HCT116 (cell line): ENCODE results near the gene NT5E. TPM values are rescaled to one million over a fixed set of nuclear protein-coding genes. Genes with fewer than 3 reads are reported as not detected.

Experiments used
- ATAC-seq: fragments of 200-7000 bp; cut with Tn5 transposase; 2 replicates; pipeline ENCODE4 v1.9.1; 2020; ENCODE audit warnings: mild to moderate bottlenecking, moderate library complexity
- BruUV-seq: library from RNA; stranded (reverse); fragments of 400-500 nt; replicated peaks from 2 replicates; lab custom pipeline; 2021; lab: Mats Ljungman, UMichigan
- CTCF ChIA-PET: fragments of 300-600 bp; sonication (Branson Sonifier 250); formaldehyde crosslinking; loops from one replicate; lab custom pipeline; 2021; ENCODE audit warnings: antibody characterized with exemption; lab: Charles Lee
- POLR2A ChIA-PET: fragments of 300-600, 350-600 bp; sonication (Branson Sonifier 250); formaldehyde crosslinking; loops from one replicate; lab custom pipeline; 2021; ENCODE audit warnings: antibody characterized with exemption; lab: Charles Lee
- RAD21 ChIA-PET, 2 experiments: fragments of 300-600 bp; sonication (Branson Sonifier 250); formaldehyde crosslinking; loops; one replicate each; lab custom pipeline; 2023; ENCODE audit warnings: low total read pairs in 2 of 2; ENCODE audit not compliant: uncharacterized antibody in 2 of 2, unreplicated experiment in 2 of 2, low non-redundant PET in 1 of 2; lab: Charles Lee
- DNase-seq: peaks from one replicate; pipeline ENCODE4 v3.0.0-alpha.2; 2010; ENCODE audit warnings: low read depth, low spot score
- H2AFZ ChIP-seq: fragments of 200-600 bp; shearing (Covaris generic), sonication (generic); 2 replicates; pipeline ENCODE4 v1.6.1; 2017; ENCODE audit warnings: low read depth, mixed run types, mixed read lengths, antibody characterized with exemption, low read length; ENCODE audit not compliant: poor library complexity, severe bottlenecking
- H3K27ac ChIP-seq: 2 replicates; pipeline ENCODE4 v1.5.1; 2012; ENCODE audit warnings: low read depth, low read length
- H3K27me3 ChIP-seq: fragments of 200-600 bp; sonication (generic); 2 replicates; pipeline ENCODE4 v1.6.1; 2016; ENCODE audit warnings: mixed run types, low read length, mixed read lengths; ENCODE audit not compliant: insufficient read depth
- H3K36me3 ChIP-seq, 2 experiments: fragments of 200-500 bp in 1 of 2; fragments of 200-600 bp in 1 of 2; sonication (Bioruptor generic) in 1 of 2; sonication (generic) in 1 of 2; 2 replicates each; pipeline versions ENCODE4 v1.5.1 to v1.6.1; 2014 to 2016; ENCODE audit warnings: low read length in 2 of 2, inconsistent platforms in 1 of 2, mixed read lengths in 1 of 2, mixed run types in 1 of 2; ENCODE audit not compliant: insufficient read depth in 2 of 2, control insufficient read depth in 1 of 2
- H3K4me1 ChIP-seq, 2 experiments: fragments of 200-600 bp in 1 of 2; sonication (generic) in 1 of 2; 2 replicates each; pipeline versions ENCODE4 v1.5.1 to v1.6.1; 2012 to 2017; ENCODE audit warnings: low read length in 2 of 2, inconsistent platforms in 1 of 2, mild to moderate bottlenecking in 1 of 2, mixed read lengths in 1 of 2, mixed run types in 1 of 2, moderate library complexity in 1 of 2; ENCODE audit not compliant: insufficient read depth in 2 of 2, control insufficient read depth in 1 of 2
- H3K4me2 ChIP-seq: fragments of 200-600 bp; sonication (generic); 2 replicates; pipeline ENCODE4 v1.6.1; 2017; ENCODE audit warnings: mixed run types, low read length, mixed read lengths
- H3K4me3 ChIP-seq, 2 experiments: fragments of 200-600 bp in 1 of 2; sonication (generic) in 1 of 2; replicated peaks in 1 of 2; 2 replicates each; pipeline ENCODE4 v1.5.1; 2011 to 2016; ENCODE audit warnings: low read length in 2 of 2, control low read depth in 1 of 2, low read depth in 1 of 2, mild to moderate bottlenecking in 1 of 2, mixed read lengths in 1 of 2, mixed run types in 1 of 2
- H3K79me2 ChIP-seq: fragments of 200-600 bp; sonication (generic); 2 replicates; pipeline ENCODE4 v1.6.1; 2017; ENCODE audit warnings: mild to moderate bottlenecking, mixed run types, low read length, moderate library complexity, mixed read lengths; ENCODE audit not compliant: insufficient read depth
- H3K9ac ChIP-seq: fragments of 200-600 bp; sonication (generic); 2 replicates; pipeline ENCODE4 v1.6.1; 2016; ENCODE audit warnings: low read length, mixed read lengths
- H3K9me2 ChIP-seq: fragments of 200-600 bp; sonication (generic), shearing (Covaris generic); 2 replicates; pipeline ENCODE4 v1.6.1; 2017; ENCODE audit warnings: mixed run types, mild to moderate bottlenecking, moderate library complexity; ENCODE audit not compliant: insufficient read depth
- H3K9me3 ChIP-seq, 2 experiments: fragments of 200-500 bp in 1 of 2; fragments of 200-600 bp in 1 of 2; sonication (Bioruptor generic) in 1 of 2; sonication (generic) in 1 of 2; 2 replicates each; pipeline ENCODE4 v1.6.1; 2014 to 2017; ENCODE audit warnings: low read length in 2 of 2, mixed read lengths in 2 of 2, inconsistent platforms in 1 of 2, low read depth in 1 of 2, mild to moderate bottlenecking in 1 of 2, mixed run types in 1 of 2, moderate library complexity in 1 of 2; ENCODE audit not compliant: control insufficient read depth in 1 of 2, insufficient read depth in 1 of 2
- H4K20me1 ChIP-seq: fragments of 200-600 bp; sonication (generic), shearing (Covaris generic); 2 replicates; pipeline ENCODE4 v1.6.1; 2017; ENCODE audit warnings: mixed run types, mild to moderate bottlenecking, moderate library complexity; ENCODE audit not compliant: insufficient read depth
- CBX3 ChIP-seq: IDR thresholded peaks from 2 replicates; pipeline ENCODE4 v1.6.1; 2012; ENCODE audit warnings: low read depth
- CEBPB ChIP-seq: IDR thresholded peaks from 2 replicates; pipeline ENCODE4 v1.6.1; 2012; ENCODE audit warnings: low read depth
- EZH2 ChIP-seq: fragments of 200-600 bp; sonication (generic); IDR thresholded peaks from 2 replicates; pipeline ENCODE4 v1.6.1; 2017; ENCODE audit warnings: antibody characterized with exemption, mixed run types
- EZH2phosphoT487 ChIP-seq: fragments of 200-600 bp; IDR thresholded peaks from 2 replicates; pipeline ENCODE4 v1.6.1; 2018; ENCODE audit warnings: antibody characterized with exemption, borderline replicate concordance
- FOSL1 ChIP-seq: IDR thresholded peaks from 2 replicates; pipeline ENCODE4 v1.6.1; 2012; ENCODE audit warnings: low read depth
- POLR2AphosphoS5 ChIP-seq: IDR thresholded peaks from 2 replicates; pipeline ENCODE4 v1.6.1; 2011; ENCODE audit warnings: mild to moderate bottlenecking, low read depth, low read length, moderate library complexity
- SIN3A ChIP-seq: IDR thresholded peaks from 2 replicates; pipeline ENCODE4 v1.6.1; 2012; ENCODE audit warnings: low read depth
- YY1 ChIP-seq: IDR thresholded peaks from 2 replicates; pipeline ENCODE4 v1.6.1; 2011; ENCODE audit warnings: low read length, low read depth, moderate library complexity, mild to moderate bottlenecking; ENCODE audit not compliant: insufficient replicate concordance; ENCODE audit errors: extremely low read depth
- ZFX ChIP-seq: fragments of 450-650 bp; IDR thresholded peaks from 2 replicates; pipeline ENCODE4 v1.6.1; 2017
- ZNF274 ChIP-seq: fragments of 200-500 bp; sonication (Bioruptor generic); IDR thresholded peaks from 2 replicates; pipeline ENCODE4 v1.6.1; 2014; ENCODE audit warnings: mild to moderate bottlenecking, low read depth, low read length, inconsistent platforms
- intact Hi-C: fragments of 100-400 bp; cut with micrococcal nuclease; formaldehyde crosslinking; loops from 2 replicates; pipeline ENCODE4 v1.10.0; 2022
- total RNA-seq: library from RNA; stranded (reverse); gene quantifications from one replicate; pipeline ENCODE4 v1.2.1, GENCODE V29; 2021; ENCODE audit not compliant: unreplicated experiment
- TF ChIP-seq, protein P1 (sequence below), 3 experiments: fragments of 200-600 bp in 1 of 3; sonication (generic) in 1 of 3; IDR thresholded peaks in 2 of 3; conservative IDR thresholded peaks in 1 of 3; 2 replicates each; pipeline ENCODE4 v1.5.1; 2012 to 2017; ENCODE audit warnings: low read depth in 2 of 3, low read length in 2 of 3, antibody characterized with exemption in 1 of 3, borderline replicate concordance in 1 of 3, control low read depth in 1 of 3, mild to moderate bottlenecking in 1 of 3, mixed read lengths in 1 of 3, mixed run types in 1 of 3, moderate library complexity in 1 of 3; ENCODE audit not compliant: insufficient read depth in 1 of 3
- TF ChIP-seq, protein P2 (sequence below): IDR thresholded peaks from 2 replicates; pipeline ENCODE4 v1.6.1; 2012

The NT5E gene
- total RNA-seq, 1 experiment from 2014 or later = 68.2 TPM

DNA sequence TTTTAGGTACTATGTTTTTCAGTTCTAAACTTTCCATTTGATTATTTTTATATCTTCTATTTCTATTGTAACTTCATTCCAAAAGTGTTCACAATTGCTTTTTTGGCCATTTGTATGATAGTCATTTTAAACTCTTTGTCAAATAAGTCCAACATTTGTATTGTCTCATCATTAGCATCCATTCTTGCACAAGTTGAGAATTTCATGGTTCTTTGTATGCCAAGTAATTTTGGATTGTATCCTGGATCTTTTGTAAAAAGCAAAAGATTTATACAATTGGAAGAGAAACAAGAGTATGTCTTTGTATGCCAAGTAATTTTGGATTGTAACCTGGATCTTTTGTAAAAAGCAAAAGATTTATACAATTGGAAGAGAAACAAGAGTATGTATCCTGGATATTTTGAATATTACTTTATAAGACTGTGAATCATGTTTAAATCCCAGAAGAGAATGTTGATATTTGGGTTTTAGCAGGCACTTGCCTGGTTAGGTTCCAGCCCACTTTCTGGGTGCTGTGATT, 36.9 kb upstream of the NT5E start:
- no peak overlapping the region for H3K9ac ChIP-seq
- H2AFZ ChIP-seq = no peak overlapping the region
- intact Hi-C loops = no loop called here
- peaks cover 0 to 8% of the 10 kb centered on the region in 2 experiments; a peak in 2 of 4 replicates for H3K4me1 ChIP-seq
- H3K36me3 ChIP-seq = no peaks in the 10 kb centered on the region
- ATAC-seq = no peak
- no peak for DNase-seq
- POLR2A ChIA-PET = no interaction called here
- H3K79me2 ChIP-seq = no peaks in the 10 kb centered on the region
- no TSS peak for BruUV-seq
- no peaks in the 10 kb centered on the region for H3K27me3 ChIP-seq
- H3K9me3 ChIP-seq = no peaks in the 10 kb centered on the region
- H3K4me2 ChIP-seq = no peak overlapping the region
- RAD21 ChIA-PET = no interaction called here
- no peak overlapping the region for H3K27ac ChIP-seq
- no peaks in the 10 kb centered on the region for H3K9me2 ChIP-seq
- H4K20me1 ChIP-seq = no peaks in the 10 kb centered on the region
- H3K4me3 ChIP-seq = no peak overlapping the region
- TF ChIP-seq FOSL1 (no peak), POLR2AphosphoS5 (no peak), ZFX (no peak)
- TF ChIP-seq, protein P1, sequence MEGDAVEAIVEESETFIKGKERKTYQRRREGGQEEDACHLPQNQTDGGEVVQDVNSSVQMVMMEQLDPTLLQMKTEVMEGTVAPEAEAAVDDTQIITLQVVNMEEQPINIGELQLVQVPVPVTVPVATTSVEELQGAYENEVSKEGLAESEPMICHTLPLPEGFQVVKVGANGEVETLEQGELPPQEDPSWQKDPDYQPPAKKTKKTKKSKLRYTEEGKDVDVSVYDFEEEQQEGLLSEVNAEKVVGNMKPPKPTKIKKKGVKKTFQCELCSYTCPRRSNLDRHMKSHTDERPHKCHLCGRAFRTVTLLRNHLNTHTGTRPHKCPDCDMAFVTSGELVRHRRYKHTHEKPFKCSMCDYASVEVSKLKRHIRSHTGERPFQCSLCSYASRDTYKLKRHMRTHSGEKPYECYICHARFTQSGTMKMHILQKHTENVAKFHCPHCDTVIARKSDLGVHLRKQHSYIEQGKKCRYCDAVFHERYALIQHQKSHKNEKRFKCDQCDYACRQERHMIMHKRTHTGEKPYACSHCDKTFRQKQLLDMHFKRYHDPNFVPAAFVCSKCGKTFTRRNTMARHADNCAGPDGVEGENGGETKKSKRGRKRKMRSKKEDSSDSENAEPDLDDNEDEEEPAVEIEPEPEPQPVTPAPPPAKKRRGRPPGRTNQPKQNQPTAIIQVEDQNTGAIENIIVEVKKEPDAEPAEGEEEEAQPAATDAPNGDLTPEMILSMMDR (IDR thresholded peaks at IDR 0.05 in 2 of 3, conservative IDR thresholded peaks at IDR 0.05 in 1 of 3; ENCODE audit: borderline replicate concordance in 1 of 3, insufficient read depth in 1 of 3, low read depth in 2 of 3, low read length in 2 of 3) = no peak
- CTCF ChIA-PET = no interaction called here

DNA sequence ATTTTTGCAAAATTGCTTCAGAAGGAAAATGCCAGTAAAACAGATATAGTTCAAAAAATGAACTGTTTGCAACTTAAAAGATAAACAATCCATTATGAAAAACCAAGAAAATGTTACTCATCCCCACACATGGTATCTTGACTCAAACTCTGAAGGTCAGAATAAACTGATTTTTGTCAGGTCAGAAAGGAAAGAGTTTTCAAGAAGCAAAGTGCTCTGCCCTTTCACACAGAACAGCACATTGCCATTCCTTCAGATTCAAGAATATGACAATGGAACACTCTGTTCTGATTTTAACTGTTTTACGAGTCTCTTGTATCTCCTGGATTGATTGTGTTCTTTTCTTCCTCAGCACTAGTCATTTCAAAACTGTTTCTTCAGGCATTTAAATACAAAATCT, 33.8 kb upstream of the NT5E start:
- Histone ChIP-seq H2AFZ (no peak overlapping the region), H3K4me2 (no peak overlapping the region), H3K4me3 (no peak overlapping the region), H3K4me1 (peaks cover 0 to 14% of the 10 kb centered on the region in 2 experiments; a peak in 2 of 4 replicates)
- RAD21 ChIA-PET = no interaction called here
- TF ChIP-seq EZH2 (no peak), CBX3 (no peak), ZNF274 (no peak), CEBPB (no peak), YY1 (no peak), EZH2phosphoT487 (no peak), SIN3A (no peak)
- TF ChIP-seq, protein P2, sequence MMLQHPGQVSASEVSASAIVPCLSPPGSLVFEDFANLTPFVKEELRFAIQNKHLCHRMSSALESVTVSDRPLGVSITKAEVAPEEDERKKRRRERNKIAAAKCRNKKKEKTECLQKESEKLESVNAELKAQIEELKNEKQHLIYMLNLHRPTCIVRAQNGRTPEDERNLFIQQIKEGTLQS = no peak
- TF ChIP-seq, protein P1 (IDR thresholded peaks at IDR 0.05 in 2 of 3, conservative IDR thresholded peaks at IDR 0.05 in 1 of 3; ENCODE audit: borderline replicate concordance in 1 of 3, insufficient read depth in 1 of 3, low read depth in 2 of 3, low read length in 2 of 3) = no peak
- TF ChIP-seq, all 23 proteins: peak for 0
- DNase-seq = no peak
- Histone ChIP-seq H3K27me3 (no peaks in the 10 kb centered on the region), H3K36me3 (no peaks in the 10 kb centered on the region), H3K9me2 (no peaks in the 10 kb centered on the region), H3K9me3 (no peaks in the 10 kb centered on the region), H3K79me2 (no peaks in the 10 kb centered on the region), H4K20me1 (no peaks in the 10 kb centered on the region), H3K9ac (no peak overlapping the region), H3K27ac (no peak overlapping the region)
- ChIA-PET POLR2A (no interaction called here), CTCF (no interaction called here)
- no TSS peak for BruUV-seq
- no peak for ATAC-seq
- intact Hi-C loops = no loop called here
